HG03064 (cell line): ENCODE data around the gene SPACA9.

Experiments used
- ATAC-seq: cut with Tn5 transposase; IDR thresholded peaks from one replicate; pipeline ENCODE4 v1.9.1; 2021; ENCODE audit warnings: low read depth; ENCODE audit not compliant: unreplicated experiment

Gene SPACA9

DNA sequence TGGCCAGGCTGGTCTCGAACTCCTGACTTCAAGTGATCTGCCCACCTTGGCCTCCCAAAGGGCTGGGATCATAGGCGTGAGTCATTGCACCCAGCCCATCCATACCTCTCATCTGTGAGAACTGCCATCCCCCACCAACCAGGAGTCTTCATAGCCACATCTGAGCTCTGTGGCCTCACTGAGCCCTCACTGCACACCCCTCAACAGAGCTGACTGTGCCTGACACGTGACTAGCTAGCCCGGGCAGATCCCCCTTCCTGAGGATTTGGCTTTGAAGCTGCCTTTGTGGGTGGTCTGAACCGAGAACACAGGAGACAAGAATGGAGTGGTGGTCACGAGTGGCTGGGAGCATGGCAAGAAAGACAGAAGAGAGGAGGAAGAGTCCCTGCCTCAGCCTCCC lies 16.2 kb upstream of the SPACA9 start:
- ATAC-seq = no peak

DNA sequence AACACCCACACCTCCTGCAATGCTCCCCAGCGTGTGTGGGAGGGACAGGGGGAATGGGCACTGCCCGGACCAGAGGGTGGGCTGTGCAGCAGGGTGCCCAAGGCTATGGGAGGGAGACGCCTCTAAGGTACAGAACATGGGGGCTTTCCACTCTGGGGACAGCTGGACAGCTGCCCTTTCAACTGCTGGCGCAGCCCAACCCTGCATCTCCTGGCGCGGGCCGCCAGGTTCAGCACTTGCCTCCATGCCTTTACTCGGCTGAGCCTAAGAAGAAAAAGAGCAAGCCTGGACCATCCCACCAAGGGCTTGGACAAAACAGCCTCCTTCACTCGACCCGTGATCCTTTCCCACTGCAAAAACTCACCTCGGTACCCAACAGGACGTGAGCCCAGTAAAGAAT lies 15.6 kb upstream of the SPACA9 start:
- no peak for ATAC-seq

DNA sequence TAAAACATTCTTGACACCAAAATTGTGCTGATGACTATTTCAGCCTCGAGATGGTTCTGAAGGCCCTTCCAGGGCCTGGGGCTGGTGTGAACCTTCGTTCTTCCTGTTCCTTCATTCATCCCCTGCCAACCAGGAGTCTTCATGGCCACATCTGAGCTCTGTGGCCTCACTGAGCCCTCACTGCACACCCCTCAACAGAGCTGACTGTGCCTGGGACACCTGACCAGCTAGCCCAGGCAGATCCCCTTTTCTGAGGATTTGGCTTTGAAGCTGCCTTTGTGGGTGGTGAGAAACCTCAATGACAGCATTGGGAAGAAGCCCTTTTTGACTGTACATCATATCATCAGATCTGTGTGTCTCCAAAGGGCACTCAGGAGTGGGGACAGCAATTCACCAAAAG lies 14.4 kb upstream of the SPACA9 start:
- ATAC-seq = no peak

GRCh38 chr9:132864691-132865090 lies 14.0 kb upstream of the SPACA9 start:
- no peak for ATAC-seq

DNA sequence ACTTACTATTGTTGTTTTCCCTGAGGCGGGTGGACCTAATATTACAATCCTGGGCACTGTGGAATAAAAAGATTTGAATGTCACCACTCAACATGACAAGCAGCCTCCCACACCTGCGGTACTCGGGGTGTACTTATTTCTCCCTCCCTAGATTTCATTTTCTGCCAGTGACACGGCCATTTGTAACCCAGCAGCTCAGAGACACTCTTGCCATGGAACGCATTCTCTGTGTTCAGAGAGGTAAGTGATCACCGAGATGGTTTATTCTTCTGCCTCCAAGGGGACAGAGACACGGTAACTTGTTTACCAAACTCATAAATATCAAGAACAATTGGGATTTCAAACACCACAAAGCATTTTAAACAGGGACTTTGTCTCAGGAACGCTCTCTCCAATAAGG lies 11.8 kb upstream of the SPACA9 start:
- no peak for ATAC-seq

GRCh38 chr9:132869266-132869665 lies 9.4 kb upstream of the SPACA9 start:
- no peak for ATAC-seq

DNA sequence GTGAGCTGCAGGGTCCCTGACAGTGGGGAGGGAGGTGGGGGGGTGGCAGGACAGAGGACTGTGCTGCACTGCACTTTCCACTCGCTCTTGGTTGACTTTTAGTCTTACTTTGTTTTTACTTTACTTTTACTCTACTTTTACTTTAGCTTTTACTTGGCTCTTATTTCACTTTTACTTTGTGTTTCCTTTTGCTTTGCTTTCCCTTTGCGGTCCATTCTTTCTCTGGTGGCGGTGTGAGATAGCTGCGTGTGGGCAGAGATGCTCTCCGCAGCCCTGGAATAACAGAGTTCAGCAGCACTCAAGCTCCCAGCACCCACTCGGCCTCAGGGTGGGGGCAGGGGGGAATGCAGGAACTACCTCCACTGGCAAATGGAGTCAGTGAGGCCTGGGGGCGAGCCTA lies 5.3 kb upstream of the SPACA9 start:
- no peak for ATAC-seq

GRCh38 chr9:132875159-132875558 lies 3.5 kb upstream of the SPACA9 start:
- no peak for ATAC-seq

DNA sequence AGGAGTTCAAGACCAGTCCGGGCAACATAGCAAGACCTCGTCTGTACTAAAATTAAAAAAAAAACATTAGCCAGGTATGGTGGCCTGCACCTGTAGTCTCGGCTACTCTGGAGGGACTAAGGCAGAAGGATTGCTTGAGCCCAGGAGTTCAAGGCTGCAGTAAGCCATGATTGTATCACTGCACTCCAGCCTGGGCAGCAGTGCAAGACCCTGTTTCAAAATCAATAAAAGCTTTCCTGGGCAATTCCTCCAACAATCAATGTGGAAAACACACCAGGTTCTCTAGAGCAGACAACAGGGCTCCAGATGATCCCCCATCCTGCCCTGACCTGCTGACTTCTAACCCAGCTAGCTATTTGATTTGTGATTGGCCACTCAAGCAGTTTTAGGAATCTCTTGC lies 1.8 kb upstream of the SPACA9 start:
- no peak for ATAC-seq

- ATAC-seq = no peak
These were observed 1.3 kb upstream of the SPACA9 start for GRCh38 chr9:132877458-132877823.

DNA sequence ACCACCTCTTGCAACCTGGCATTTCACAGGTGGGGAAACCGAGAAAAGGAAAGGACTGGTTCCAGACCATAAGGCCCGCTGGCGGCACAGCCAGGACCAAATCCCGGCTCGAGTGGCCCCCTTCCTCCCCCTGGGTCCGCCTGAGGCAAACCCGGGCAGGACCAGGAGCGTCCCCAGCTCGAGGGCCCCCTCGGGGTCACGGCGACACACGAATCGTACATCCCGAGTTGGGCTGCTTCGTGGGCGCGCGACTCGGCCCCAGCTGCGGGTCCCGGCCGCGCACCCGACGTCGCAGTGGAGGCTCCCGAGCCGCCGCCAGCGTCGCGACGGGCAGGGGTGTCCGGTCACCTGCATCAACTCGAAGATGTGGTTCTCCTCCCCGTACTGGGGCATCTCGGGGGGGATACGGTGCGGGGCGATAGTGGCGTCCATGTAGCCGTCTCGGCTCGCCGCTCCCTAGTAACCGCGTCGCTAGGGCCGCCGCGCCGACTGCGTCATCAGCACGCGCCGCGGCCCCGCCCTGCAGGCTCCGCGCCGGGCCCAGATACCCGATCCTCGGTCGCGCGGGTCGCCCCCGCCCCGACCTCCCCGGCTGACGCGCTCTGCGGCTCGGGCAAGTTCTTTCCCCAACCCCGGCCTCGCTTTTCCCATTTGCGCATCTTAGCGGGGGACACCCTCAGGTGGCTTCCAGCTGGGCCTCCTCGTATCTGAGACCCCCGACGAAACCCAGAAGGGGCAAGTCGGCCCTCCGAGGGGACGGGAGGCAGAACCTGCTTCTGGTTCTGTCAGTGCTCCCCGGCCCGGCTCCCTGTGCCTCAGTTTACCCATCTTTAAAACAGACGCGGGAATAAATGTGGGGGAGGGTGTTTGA lies 639 bp upstream of the SPACA9 start, which contains the start of gene AK8:
Gene AK8, minus strand, starts transcription at position 461 of the 871 bp plus-strand sequence. Its CDS starts 29 bp downstream, at position 432.
- no peak for ATAC-seq

GRCh38 chr9:132879457-132880323 lies 992 bp downstream of the SPACA9 start:
- ATAC-seq = no peak

GRCh38 chr9:132880324-132880661 lies 1.6 kb downstream of the SPACA9 start:
- ATAC-seq = no peak

GRCh38 chr9:132881826-132882225 lies 3.1 kb downstream of the SPACA9 start:
- no peak for ATAC-seq

- ATAC-seq = no peak
These were observed 3.9 kb downstream of the SPACA9 start for GRCh38 chr9:132882616-132883015.

DNA sequence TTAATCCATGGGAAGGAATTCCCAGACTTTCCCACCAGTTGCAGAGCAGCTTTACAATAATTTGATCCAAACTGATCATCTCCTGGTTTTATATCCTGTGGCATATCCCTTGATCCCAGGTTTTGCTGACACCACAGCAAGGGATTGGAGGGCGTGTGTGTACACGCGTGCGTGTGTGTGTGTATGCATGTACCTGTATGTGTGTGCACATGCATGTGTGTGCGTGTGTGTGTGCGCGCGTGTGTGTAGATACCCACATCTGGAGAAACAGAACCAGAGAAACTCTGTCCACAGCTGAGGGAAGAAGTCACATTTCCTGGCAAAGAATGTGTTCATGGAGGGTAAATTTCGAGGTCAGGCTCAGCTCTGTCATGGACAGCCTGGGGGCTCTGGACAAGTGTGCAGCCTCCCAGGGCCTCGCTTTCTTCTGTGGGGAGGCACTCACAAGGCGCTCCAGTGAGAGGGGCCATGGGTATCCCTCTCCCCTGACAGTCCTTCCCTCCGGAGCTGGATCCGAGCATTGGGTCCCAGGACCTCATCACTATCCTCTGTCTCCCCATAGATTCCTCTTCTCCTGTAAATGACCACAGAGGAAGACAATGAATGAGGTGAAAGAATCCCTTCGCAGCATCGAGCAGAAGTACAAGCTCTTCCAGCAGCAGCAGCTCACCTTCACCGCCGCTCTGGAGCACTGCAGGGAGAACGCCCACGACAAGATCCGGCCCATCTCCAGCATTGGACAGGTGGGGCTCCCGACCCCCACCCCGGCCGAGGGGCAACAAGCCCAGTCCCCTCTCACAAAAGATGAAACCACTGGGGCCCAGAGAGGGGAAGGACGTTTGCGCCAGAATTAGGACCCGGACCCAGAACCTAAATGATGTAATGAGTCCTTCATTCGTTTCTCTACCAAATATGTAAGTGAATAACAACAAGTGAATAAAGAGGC lies 4.9 kb downstream of the SPACA9 start:
- ATAC-seq = no peak

- ATAC-seq = no peak
These were observed 7.1 kb downstream of the SPACA9 start for GRCh38 chr9:132885720-132886333.

GRCh38 chr9:132886334-132886725 lies 7.6 kb downstream of the SPACA9 start:
- ATAC-seq = no peak

GRCh38 chr9:132887181-132888120 lies 8.8 kb downstream of the SPACA9 start:
- no peak for ATAC-seq
